ENCODE data around the gene PITX2.
"Not testable (repeated sequence)": the region's sequence is repeated elsewhere in the genome, so short reads cannot be mapped to it uniquely, and the experiment has no call there.

PITX2 gene

GRCh38 chr4:110595583-110595982, 27.3 kb downstream of the PITX2 start:
- H3K27ac Mint-ChIP-seq, result no peak overlapping the region
- ATAC-seq (replicated peaks), result no peak
- peaks cover 9 to 19% of the 10 kb centered on the region in 2 donors for H3K27me3 Mint-ChIP-seq
- no peak for DNase-seq
- H3K4me3 Mint-ChIP-seq, result no peak overlapping the region
- no peaks in the 10 kb centered on the region for H3K4me1 Mint-ChIP-seq
- peaks cover 7 to 14% of the 10 kb centered on the region in 2 donors for H3K9me3 Mint-ChIP-seq
- no peaks in the 10 kb centered on the region for H3K36me3 Mint-ChIP-seq

GRCh38 chr4:110589297-110589696, 33.6 kb downstream of the PITX2 start:
- H3K9me3 Mint-ChIP-seq, result peaks cover 4 to 7% of the 10 kb centered on the region in 2 donors
- no peak overlapping the region for H3K27ac Mint-ChIP-seq
- H3K4me1 Mint-ChIP-seq, result no peaks in the 10 kb centered on the region
- ATAC-seq (replicated peaks), result no peak
- peaks cover 10 to 17% of the 10 kb centered on the region in 2 donors for H3K27me3 Mint-ChIP-seq
- no peaks in the 10 kb centered on the region for H3K36me3 Mint-ChIP-seq
- H3K4me3 Mint-ChIP-seq, result no peak overlapping the region
- no peak for DNase-seq

- DNase-seq (no peak), ATAC-seq (replicated peaks) (no peak)
- peaks cover 2 to 3% of the 10 kb centered on the region in 2 donors for H3K9me3 Mint-ChIP-seq
- no peaks in the 10 kb centered on the region for H3K36me3 Mint-ChIP-seq
- no peak overlapping the region for H3K4me3 Mint-ChIP-seq
- peaks cover 10 to 17% of the 10 kb centered on the region in 2 donors for H3K27me3 Mint-ChIP-seq
- H3K27ac Mint-ChIP-seq, result no peak overlapping the region
- H3K4me1 Mint-ChIP-seq, result no peaks in the 10 kb centered on the region
Measured at GRCh38 chr4:110587666-110588285, 35.1 kb downstream of the PITX2 start.

GRCh38 chr4:110586131-110586850, 36.6 kb downstream of the PITX2 start:
- no peak overlapping the region for H3K4me3 Mint-ChIP-seq
- no peaks in the 10 kb centered on the region for H3K36me3 Mint-ChIP-seq
- no peak overlapping the region for H3K27ac Mint-ChIP-seq
- DNase-seq, result no peak
- no peaks in the 10 kb centered on the region for H3K4me1 Mint-ChIP-seq
- no peak for ATAC-seq (replicated peaks)
- H3K27me3 Mint-ChIP-seq, result peaks cover 6 to 13% of the 10 kb centered on the region in 2 donors
- H3K9me3 Mint-ChIP-seq, result no peaks in the 10 kb centered on the region

- peaks cover 20 to 24% of the 10 kb centered on the region in 2 donors for H3K9me3 Mint-ChIP-seq
Measured at GRCh38 chr4:110576696-110577095, 46.2 kb downstream of the PITX2 start.

More at GRCh38 chr4:110576696-110577095, 46.2 kb downstream of the PITX2 start:
- peaks cover 7 to 19% of the 10 kb centered on the region in 2 donors for H3K27me3 Mint-ChIP-seq
- not testable (repeated sequence) for H3K27ac Mint-ChIP-seq; H3K4me1 Mint-ChIP-seq; DNase-seq; H3K36me3 Mint-ChIP-seq; H3K4me3 Mint-ChIP-seq; ATAC-seq (replicated peaks)
